ENCODE results near the gene SEBOX.

The SEBOX gene

GRCh38 chr17:28398280-28398981 is 33.4 kb upstream of the SEBOX start:
- no peak for ATAC-seq (ENCODE audit: low read depth)
- H3K36me3 Mint-ChIP-seq = peaks cover 10% of the 10 kb centered on the region
- peak overlapping the region; percentile 12 for H3K27ac Mint-ChIP-seq
- no peaks in the 10 kb centered on the region for H3K4me1 Mint-ChIP-seq
- no peak overlapping the region for H3K4me3 Mint-ChIP-seq
- H3K27me3 Mint-ChIP-seq = no peaks in the 10 kb centered on the region
- no peak for DNase-seq (ENCODE audit: low spot score in 2 of 2)
- no peaks in the 10 kb centered on the region for H3K9me3 Mint-ChIP-seq

GRCh38 chr17:28397687-28398279 is 32.8 kb upstream of the SEBOX start:
- Mint-ChIP-seq H3K4me3 (no peak overlapping the region), H3K27ac (peak overlapping the region; percentile 12), H3K9me3 (no peaks in the 10 kb centered on the region), H3K36me3 (peaks cover 10% of the 10 kb centered on the region), H3K27me3 (no peaks in the 10 kb centered on the region), H3K4me1 (no peaks in the 10 kb centered on the region)
- DNase-seq (ENCODE audit: low spot score in 2 of 2) (no peak), ATAC-seq (ENCODE audit: low read depth) (no peak)

GRCh38 chr17:28397275-28397674 is 32.3 kb upstream of the SEBOX start:
- ATAC-seq (ENCODE audit: low read depth) (no peak), DNase-seq (ENCODE audit: low spot score in 2 of 2) (no peak)
- no peak overlapping the region for H3K4me3 Mint-ChIP-seq
- no peaks in the 10 kb centered on the region for H3K27me3 Mint-ChIP-seq
- no peak overlapping the region for H3K27ac Mint-ChIP-seq
- H3K36me3 Mint-ChIP-seq = peaks cover 10% of the 10 kb centered on the region
- H3K9me3 Mint-ChIP-seq = no peaks in the 10 kb centered on the region
- no peaks in the 10 kb centered on the region for H3K4me1 Mint-ChIP-seq

- Mint-ChIP-seq H3K4me3 (no peak overlapping the region), H3K4me1 (no peaks in the 10 kb centered on the region), H3K27me3 (no peaks in the 10 kb centered on the region), H3K9me3 (no peaks in the 10 kb centered on the region), H3K36me3 (peaks cover 10% of the 10 kb centered on the region), H3K27ac (no peak overlapping the region)
- no peak for ATAC-seq (ENCODE audit: low read depth)
- no peak for DNase-seq (ENCODE audit: low spot score in 2 of 2)
These were observed 31.7 kb upstream of the SEBOX start for GRCh38 chr17:28396635-28397239.

GRCh38 chr17:28395968-28396367 is 31.0 kb upstream of the SEBOX start:
- Mint-ChIP-seq H3K27me3 (no peaks in the 10 kb centered on the region), H3K4me3 (no peak overlapping the region), H3K36me3 (peaks cover 16% of the 10 kb centered on the region), H3K27ac (no peak overlapping the region), H3K9me3 (no peaks in the 10 kb centered on the region), H3K4me1 (no peaks in the 10 kb centered on the region)
- no peak for DNase-seq (ENCODE audit: low spot score in 2 of 2)
- ATAC-seq (ENCODE audit: low read depth) = no peak

- DNase-seq (ENCODE audit: low spot score in 2 of 2) = no peak
- Mint-ChIP-seq H3K4me1 (no peaks in the 10 kb centered on the region), H3K27me3 (no peaks in the 10 kb centered on the region), H3K36me3 (peaks cover 20% of the 10 kb centered on the region), H3K27ac (no peak overlapping the region), H3K4me3 (no peak overlapping the region), H3K9me3 (no peaks in the 10 kb centered on the region)
- no peak for ATAC-seq (ENCODE audit: low read depth)
These were observed 30.4 kb upstream of the SEBOX start for GRCh38 chr17:28395426-28395825.

- Mint-ChIP-seq H3K36me3 (peaks cover 28% of the 10 kb centered on the region), H3K4me3 (no peak overlapping the region), H3K9me3 (no peaks in the 10 kb centered on the region), H3K27ac (no peak overlapping the region), H3K4me1 (no peaks in the 10 kb centered on the region), H3K27me3 (no peaks in the 10 kb centered on the region)
- DNase-seq (ENCODE audit: low spot score in 2 of 2) = no peak
- ATAC-seq (ENCODE audit: low read depth) = no peak
These were observed 29.5 kb upstream of the SEBOX start for GRCh38 chr17:28394337-28395116.

GRCh38 chr17:28392491-28392890 is 27.5 kb upstream of the SEBOX start:
- ATAC-seq (ENCODE audit: low read depth) (no peak), DNase-seq (ENCODE audit: low spot score in 2 of 2) (no peak)
- Mint-ChIP-seq H3K36me3 (peaks cover 29% of the 10 kb centered on the region), H3K4me3 (no peak overlapping the region), H3K27ac (no peak overlapping the region), H3K27me3 (no peaks in the 10 kb centered on the region), H3K4me1 (no peaks in the 10 kb centered on the region), H3K9me3 (no peaks in the 10 kb centered on the region)

- H3K9me3 Mint-ChIP-seq = no peaks in the 10 kb centered on the region
- H3K27me3 Mint-ChIP-seq = no peaks in the 10 kb centered on the region
- H3K4me1 Mint-ChIP-seq = no peaks in the 10 kb centered on the region
- DNase-seq (ENCODE audit: low spot score in 2 of 2) = no peak
- H3K27ac Mint-ChIP-seq = no peak overlapping the region
- H3K4me3 Mint-ChIP-seq = no peak overlapping the region
- peaks cover 29% of the 10 kb centered on the region for H3K36me3 Mint-ChIP-seq
- no peak for ATAC-seq (ENCODE audit: low read depth)
These were observed 26.4 kb upstream of the SEBOX start for GRCh38 chr17:28391401-28391800.

- H3K27ac Mint-ChIP-seq = no peak overlapping the region
These were observed 26.0 kb upstream of the SEBOX start for GRCh38 chr17:28390984-28391383.

GRCh38 chr17:28390563-28390962 is 25.6 kb upstream of the SEBOX start:
- ATAC-seq (ENCODE audit: low read depth) (no peak), DNase-seq (ENCODE audit: low spot score in 2 of 2) (no peak)
- Mint-ChIP-seq H3K4me1 (no peaks in the 10 kb centered on the region), H3K9me3 (no peaks in the 10 kb centered on the region), H3K27me3 (no peaks in the 10 kb centered on the region), H3K27ac (no peak overlapping the region), H3K4me3 (no peak overlapping the region), H3K36me3 (peaks cover 29% of the 10 kb centered on the region)

More at GRCh38 chr17:28390984-28391383, 26.0 kb upstream of the SEBOX start:
- no peaks in the 10 kb centered on the region for H3K9me3 Mint-ChIP-seq
- H3K4me3 Mint-ChIP-seq = no peak overlapping the region
- H3K36me3 Mint-ChIP-seq = peaks cover 29% of the 10 kb centered on the region
- H3K27me3 Mint-ChIP-seq = no peaks in the 10 kb centered on the region
- no peaks in the 10 kb centered on the region for H3K4me1 Mint-ChIP-seq
- no peak for ATAC-seq (ENCODE audit: low read depth)
- no peak for DNase-seq (ENCODE audit: low spot score in 2 of 2)

- H3K9me3 Mint-ChIP-seq = no peaks in the 10 kb centered on the region
- H3K27me3 Mint-ChIP-seq = peaks cover 4% of the 10 kb centered on the region
- no peak overlapping the region for H3K4me3 Mint-ChIP-seq
- H3K4me1 Mint-ChIP-seq = peaks cover 4% of the 10 kb centered on the region
- peaks cover 29% of the 10 kb centered on the region for H3K36me3 Mint-ChIP-seq
- no peak overlapping the region for H3K27ac Mint-ChIP-seq
- no peak for DNase-seq (ENCODE audit: low spot score in 2 of 2)
- no peak for ATAC-seq (ENCODE audit: low read depth)
These were observed 25.1 kb upstream of the SEBOX start for GRCh38 chr17:28390141-28390540.

GRCh38 chr17:28388106-28388505 is 23.1 kb upstream of the SEBOX start:
- Mint-ChIP-seq H3K9me3 (no peaks in the 10 kb centered on the region), H3K4me1 (peaks cover 9% of the 10 kb centered on the region), H3K36me3 (peaks cover 24% of the 10 kb centered on the region), H3K27me3 (peaks cover 8% of the 10 kb centered on the region), H3K4me3 (no peak overlapping the region), H3K27ac (no peak overlapping the region)
- DNase-seq (ENCODE audit: low spot score in 2 of 2) (no peak), ATAC-seq (ENCODE audit: low read depth) (no peak)

- H3K4me3 Mint-ChIP-seq = no peak overlapping the region
- H3K4me1 Mint-ChIP-seq = peaks cover 15% of the 10 kb centered on the region
- peaks cover 23% of the 10 kb centered on the region for H3K36me3 Mint-ChIP-seq
- H3K27me3 Mint-ChIP-seq = peaks cover 10% of the 10 kb centered on the region
- no peaks in the 10 kb centered on the region for H3K9me3 Mint-ChIP-seq
- DNase-seq (ENCODE audit: low spot score in 2 of 2) (no peak), ATAC-seq (ENCODE audit: low read depth) (no peak)
- H3K27ac Mint-ChIP-seq = no peak overlapping the region
These were observed 21.4 kb upstream of the SEBOX start for GRCh38 chr17:28386391-28386790.
